Transverse colon (tissue), 4 donors: ENCODE data around the gene RAB6B. TPM values are rescaled to one million over a fixed set of nuclear protein-coding genes. Genes with fewer than 3 reads are reported as not detected.

Source experiments
- DNase-seq: peaks from one replicate; pipeline ENCODE4 v3.0.0-alpha.2; 2019
- H3K27ac ChIP-seq, 4 donors: fragments of 200-600 bp; sonication (generic); 2 replicates each; pipeline ENCODE4 v1.5.1; 2016 to 2018; ENCODE audit warnings: inconsistent platforms in 4 of 4
- H3K27me3 ChIP-seq: fragments of 200-600 bp; sonication (generic); 2 replicates; pipeline ENCODE4 v1.5.1; 2017; ENCODE audit warnings: inconsistent platforms
- H3K36me3 ChIP-seq, 4 donors: fragments of 200-600 bp; sonication (generic); 2 replicates each; pipeline ENCODE4 v1.5.1; 2017 to 2019; ENCODE audit warnings: inconsistent platforms in 4 of 4
- H3K4me1 ChIP-seq, 4 donors: fragments of 200-600 bp; sonication (generic); 2 replicates each; pipeline ENCODE4 v1.5.1; 2017 to 2020; ENCODE audit warnings: inconsistent platforms in 4 of 4
- H3K4me3 ChIP-seq, 4 donors: fragments of 200-600 bp; sonication (generic); 1 replicate in 1 of 4; 2 replicates in 3 of 4; pipeline versions ENCODE4 v1.5.1 to v1.6.1; 2017 to 2019; ENCODE audit warnings: inconsistent platforms in 4 of 4
- H3K9me3 ChIP-seq, 2 donors: fragments of 200-600 bp; sonication (generic); 2 replicates each; pipeline ENCODE4 v1.5.1; 2017 to 2019; ENCODE audit warnings: inconsistent platforms in 2 of 2
- CTCF ChIP-seq, 5 experiments: fragments of 200-600 bp in 3 of 5; fragments of 450-650 bp in 2 of 5; sonication (generic) in 3 of 5; IDR thresholded peaks; 1 replicate in 2 of 5; 2 replicates in 3 of 5; pipeline ENCODE4 v1.5.1; 2016 to 2017; ENCODE audit warnings: antibody characterized with exemption in 5 of 5, inconsistent platforms in 3 of 5, mild to moderate bottlenecking in 2 of 5, moderate library complexity in 1 of 5
- EP300 ChIP-seq: sonication (generic); formaldehyde crosslinking; IDR thresholded peaks from one replicate; pipeline ENCODE4 v1.6.1; 2017; ENCODE audit warnings: antibody characterized with exemption, low read depth
- POLR2A ChIP-seq: fragments of 450-650 bp; IDR thresholded peaks from one replicate; pipeline ENCODE4 v1.6.1; 2016; ENCODE audit warnings: antibody characterized with exemption, mild to moderate bottlenecking, moderate library complexity
- POLR2AphosphoS5 ChIP-seq, 3 donors: sonication (generic); formaldehyde crosslinking; IDR thresholded peaks; one replicate each; pipeline ENCODE4 v1.6.1; 2016; ENCODE audit warnings: antibody characterized with exemption in 3 of 3
- WGBS, 2 donors: methylation state at CpG; one replicate each; pipeline ENCODE4 v1.1.5; 2018; ENCODE audit warnings: low coverage in 1 of 2; 5-methylcytosine and 5-hydroxymethylcytosine counted together
- in situ Hi-C, 4 donors: fragments of 200-750 bp; cut with MboI; loops; one replicate each; pipeline versions ENCODE4 v1.15.0 to v1.15.1; 2017; ENCODE audit warnings: low sequenced_read_pairs in 3 of 4, low pct_ligation_motif_present in 1 of 4, low pct_unique_long_range_greater_than_20kb in 1 of 4
- intact Hi-C: fragments of 100-400 bp; cut with DNase I; formaldehyde crosslinking; loops from one replicate; pipeline ENCODE4 v1.15.1; 2023; ENCODE audit warnings: low total_unique reads
- total RNA-seq, 4 donors: library from RNA; depleted of rRNA; stranded (reverse); fragments of >200 nt; gene quantifications; one replicate each; pipeline ENCODE4 v1.1.0, GENCODE V29; 2016

Gene RAB6B
- total RNA-seq, 4 donors from 2014 or later, result 1.2 to 4.8 (median 2.2) TPM

- Histone ChIP-seq H3K4me1 (no peaks in the 10 kb centered on the region), H3K36me3 (no peaks in the 10 kb centered on the region), H3K27me3 (no peaks in the 10 kb centered on the region), H3K9me3 (no peaks in the 10 kb centered on the region), H3K4me3 (no peak overlapping the region), H3K27ac (no peak overlapping the region)
- 90% methylated on average over 5 of the region's 5 CpGs; no CpG with 5 or more reads in 1 of the 2 donors for WGBS, 2 donors
- no peak for DNase-seq
- TF ChIP-seq POLR2A, result no peak
- no peak for TF ChIP-seq CTCF (IDR thresholded peaks at IDR 0.05)
- TF ChIP-seq EP300, result no peak
- no peak for TF ChIP-seq POLR2AphosphoS5 (IDR thresholded peaks at IDR 0.05)
- in situ Hi-C loops (no loop called here), intact Hi-C loops (no loop called here)
Measured at GRCh38 chr3:133833267-133833666, 62.4 kb downstream of the RAB6B start.

- Histone ChIP-seq H3K27me3 (no peaks in the 10 kb centered on the region), H3K36me3 (no peaks in the 10 kb centered on the region), H3K4me1 (no peaks in the 10 kb centered on the region), H3K9me3 (no peaks in the 10 kb centered on the region), H3K27ac (no peak overlapping the region), H3K4me3 (no peak overlapping the region)
- intact Hi-C loops, result no loop called here
- DNase-seq, result no peak
- 93% methylated on average over 10 of the region's 10 CpGs; no CpG with 5 or more reads in 1 of the 2 donors for WGBS, 2 donors
- in situ Hi-C loops, result no loop called here
- no peak for TF ChIP-seq POLR2AphosphoS5 (IDR thresholded peaks at IDR 0.05)
- TF ChIP-seq POLR2A, result no peak
- TF ChIP-seq CTCF (IDR thresholded peaks at IDR 0.05), result no peak
- no peak for TF ChIP-seq EP300
Measured at GRCh38 chr3:133832802-133833144, 62.9 kb downstream of the RAB6B start.

- no peaks in the 10 kb centered on the region for H3K27me3 ChIP-seq
- no peaks in the 10 kb centered on the region for H3K9me3 ChIP-seq
- no peak overlapping the region for H3K4me3 ChIP-seq
- no peaks in the 10 kb centered on the region for H3K36me3 ChIP-seq
- DNase-seq, result no peak
- WGBS, 2 donors, result 81 to 90% methylated on average over 2 to 13 of the region's 13 CpGs
- no peaks in the 10 kb centered on the region for H3K4me1 ChIP-seq
- H3K27ac ChIP-seq, result no peak overlapping the region
- intact Hi-C loops, result no loop called here
- in situ Hi-C loops, result no loop called here
- TF ChIP-seq CTCF (IDR thresholded peaks at IDR 0.05) (no peak), POLR2AphosphoS5 (IDR thresholded peaks at IDR 0.05) (no peak), EP300 (no peak), POLR2A (no peak)
Measured at GRCh38 chr3:133831966-133832801, 63.5 kb downstream of the RAB6B start.

GRCh38 chr3:133830071-133830470, 65.6 kb downstream of the RAB6B start:
- Histone ChIP-seq H3K27ac (no peak overlapping the region), H3K27me3 (no peaks in the 10 kb centered on the region), H3K36me3 (no peaks in the 10 kb centered on the region), H3K4me1 (no peaks in the 10 kb centered on the region), H3K9me3 (no peaks in the 10 kb centered on the region), H3K4me3 (no peak overlapping the region)
- no peak for DNase-seq
- in situ Hi-C loops (no loop called here), intact Hi-C loops (no loop called here)
- 76 to 82% methylated on average over 2 to 3 of the region's 3 CpGs for WGBS, 2 donors
- TF ChIP-seq CTCF (IDR thresholded peaks at IDR 0.05) (no peak), POLR2A (no peak), POLR2AphosphoS5 (IDR thresholded peaks at IDR 0.05) (no peak), EP300 (no peak)
